GM12874 (cell line): Measurements from ENCODE around the gene CPNE7.

Source experiments
- TF ChIP-seq, protein P1 (sequence below): IDR thresholded peaks from 2 replicates; pipeline ENCODE4 v1.5.1; 2011; ENCODE audit warnings: low read depth, mild to moderate bottlenecking, control low read depth, low read length, moderate library complexity; ENCODE audit not compliant: insufficient read depth

Gene CPNE7

DNA sequence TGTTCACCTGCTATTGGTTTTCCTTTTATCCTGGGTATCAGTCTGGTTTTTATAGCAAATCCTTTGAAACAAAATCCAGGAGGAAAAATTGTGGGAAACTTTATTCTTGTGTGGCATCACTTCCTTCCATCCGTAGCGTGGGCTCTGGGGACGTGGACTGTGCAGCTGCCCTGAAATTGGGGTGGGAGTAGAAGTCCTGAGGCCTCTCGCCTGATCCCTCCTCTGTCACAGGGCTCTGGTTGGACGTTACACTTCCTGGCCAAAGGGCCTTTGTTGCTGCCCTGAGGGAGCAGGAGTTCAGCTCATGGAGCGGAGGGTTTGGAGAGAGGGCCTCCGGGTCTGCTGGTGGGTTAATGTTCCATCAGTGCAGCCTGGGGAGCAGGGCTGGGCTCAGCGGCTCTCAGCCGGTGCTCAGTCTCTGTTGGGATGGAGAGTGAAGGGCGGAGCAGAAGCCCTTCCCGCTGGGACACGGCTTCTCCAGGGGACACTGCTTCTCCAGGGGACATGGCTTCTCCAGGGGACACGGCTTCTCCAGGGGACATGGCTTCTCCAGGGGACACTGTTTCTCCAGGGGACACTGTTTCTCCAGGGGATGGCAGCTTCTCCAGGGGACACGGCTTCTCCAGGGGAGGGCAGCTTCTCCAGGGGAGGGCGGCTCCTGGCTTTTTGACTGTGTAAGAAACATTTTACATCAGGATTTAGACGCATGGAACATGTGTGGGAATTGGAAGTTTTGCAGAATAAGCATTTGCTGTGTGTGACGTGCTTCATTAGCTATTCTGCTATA lies 30.3 kb upstream of the CPNE7 start:
- TF ChIP-seq, protein P1, sequence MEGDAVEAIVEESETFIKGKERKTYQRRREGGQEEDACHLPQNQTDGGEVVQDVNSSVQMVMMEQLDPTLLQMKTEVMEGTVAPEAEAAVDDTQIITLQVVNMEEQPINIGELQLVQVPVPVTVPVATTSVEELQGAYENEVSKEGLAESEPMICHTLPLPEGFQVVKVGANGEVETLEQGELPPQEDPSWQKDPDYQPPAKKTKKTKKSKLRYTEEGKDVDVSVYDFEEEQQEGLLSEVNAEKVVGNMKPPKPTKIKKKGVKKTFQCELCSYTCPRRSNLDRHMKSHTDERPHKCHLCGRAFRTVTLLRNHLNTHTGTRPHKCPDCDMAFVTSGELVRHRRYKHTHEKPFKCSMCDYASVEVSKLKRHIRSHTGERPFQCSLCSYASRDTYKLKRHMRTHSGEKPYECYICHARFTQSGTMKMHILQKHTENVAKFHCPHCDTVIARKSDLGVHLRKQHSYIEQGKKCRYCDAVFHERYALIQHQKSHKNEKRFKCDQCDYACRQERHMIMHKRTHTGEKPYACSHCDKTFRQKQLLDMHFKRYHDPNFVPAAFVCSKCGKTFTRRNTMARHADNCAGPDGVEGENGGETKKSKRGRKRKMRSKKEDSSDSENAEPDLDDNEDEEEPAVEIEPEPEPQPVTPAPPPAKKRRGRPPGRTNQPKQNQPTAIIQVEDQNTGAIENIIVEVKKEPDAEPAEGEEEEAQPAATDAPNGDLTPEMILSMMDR = no peak

DNA sequence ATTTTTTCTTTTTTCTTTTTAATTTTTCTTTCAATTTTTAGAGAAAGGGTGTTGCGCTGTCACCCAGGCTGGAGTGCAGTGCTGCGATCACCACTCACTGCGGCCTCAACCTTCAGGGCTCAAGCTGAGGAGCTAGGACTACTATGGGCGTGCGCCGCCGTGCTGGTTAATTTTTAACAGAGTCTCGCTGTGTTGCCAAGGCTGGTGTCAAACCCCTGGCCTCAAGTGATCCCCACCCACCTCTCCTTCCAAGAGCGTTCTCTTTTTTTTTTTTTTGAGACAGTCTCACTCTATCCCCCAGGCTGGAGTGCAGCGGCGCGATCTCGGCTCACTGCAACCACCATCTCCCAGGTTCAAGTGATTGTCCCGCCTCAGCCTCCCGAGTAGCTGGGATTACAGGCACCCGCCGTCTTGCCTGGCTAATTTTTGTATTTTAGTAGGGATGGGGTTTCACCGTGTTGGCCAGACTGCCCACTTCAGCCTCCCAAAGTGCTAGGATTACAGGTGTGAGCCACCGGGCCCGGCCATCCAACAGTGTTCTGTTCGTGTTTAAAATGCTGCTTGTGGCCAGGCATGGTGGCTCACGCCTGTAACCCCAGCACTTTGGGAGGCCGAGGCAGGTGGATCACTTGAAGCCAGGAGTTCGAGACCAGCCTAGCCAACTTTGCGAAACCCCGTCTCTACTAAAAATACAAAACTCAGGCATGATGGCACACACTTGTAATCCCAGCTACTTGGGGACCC lies 29.6 kb upstream of the CPNE7 start:
- TF ChIP-seq, protein P1 = no peak

GRCh38 chr16:89546781-89547180 lies 28.8 kb upstream of the CPNE7 start:
- TF ChIP-seq, protein P1 = no peak

GRCh38 chr16:89547291-89547690 lies 28.3 kb upstream of the CPNE7 start:
- TF ChIP-seq, protein P1 = no peak

DNA sequence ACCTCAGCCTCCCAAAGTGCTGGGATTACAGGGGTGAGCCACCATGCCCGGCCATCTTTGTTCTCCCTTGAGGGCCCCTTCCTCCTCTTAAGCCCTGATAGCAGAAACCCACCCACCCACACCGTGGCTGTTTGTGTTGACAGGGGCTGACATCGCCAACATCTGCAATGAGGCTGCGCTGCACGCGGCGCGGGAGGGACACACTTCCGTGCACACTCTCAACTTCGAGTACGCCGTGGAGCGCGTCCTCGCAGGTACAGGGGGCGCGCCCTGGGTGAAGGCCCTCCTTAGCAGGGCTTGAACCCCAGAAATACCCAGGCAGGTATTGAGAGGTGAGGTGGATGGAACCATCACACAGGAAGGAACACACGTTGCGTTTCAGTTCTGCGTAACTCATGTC lies 27.7 kb upstream of the CPNE7 start:
- TF ChIP-seq, protein P1 = no peak

DNA sequence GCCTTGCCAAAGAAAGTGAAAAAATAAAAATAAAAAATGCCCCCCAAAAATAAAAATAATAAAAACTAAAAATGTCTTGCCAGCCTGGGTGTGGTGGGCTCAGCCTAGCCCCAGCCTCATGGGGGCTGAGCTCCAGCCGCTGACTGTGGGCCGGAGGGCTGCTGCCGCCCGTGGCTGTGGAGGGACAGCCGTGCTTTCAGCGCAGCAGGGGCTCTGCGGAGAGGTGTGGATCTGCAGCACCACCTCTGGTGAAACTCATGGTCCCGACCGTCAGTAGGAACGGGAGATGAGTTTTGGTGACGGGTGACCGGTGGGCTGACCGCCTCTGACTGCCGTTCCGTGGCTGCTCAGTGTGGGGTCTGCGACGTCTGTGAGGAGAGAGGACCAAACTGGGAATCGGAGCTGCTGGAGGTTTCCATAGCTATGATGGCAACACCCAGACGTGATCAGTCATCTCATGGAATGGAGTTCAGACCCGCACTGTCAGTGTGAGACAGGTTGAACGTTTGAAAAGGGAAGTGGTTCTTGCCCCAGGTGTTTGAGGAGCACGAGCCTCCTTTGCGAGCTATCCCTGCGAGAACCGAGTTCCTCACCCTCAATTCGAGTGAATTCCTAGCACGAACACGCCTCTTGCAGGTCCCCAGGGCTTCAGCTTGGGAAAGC lies 27.1 kb upstream of the CPNE7 start:
- TF ChIP-seq, protein P1 = no peak

- TF ChIP-seq, protein P1 = no peak
Measured at GRCh38 chr16:89549007-89549700, 26.4 kb upstream of the CPNE7 start.
